Left ventricle myocardium inferior (tissue), 1 donor: ENCODE results near the gene NLRP12. TPM values are rescaled to one million over a fixed set of nuclear protein-coding genes. Genes with fewer than 3 reads are reported as not detected.
"Not testable (repeated sequence)": the region's sequence is repeated elsewhere in the genome, so short reads cannot be mapped to it uniquely, and the experiment has no call there.

ENCODE experiments used
- DNase-seq: peaks from one replicate; pipeline ENCODE4 v3.0.0-alpha.2; 2020
- H3K27ac ChIP-seq: fragments of 200-600 bp; replicated peaks from 2 replicates; pipeline ENCODE4 v1.8.0; 2021
- H3K27me3 ChIP-seq: fragments of 200-600 bp; 2 replicates; pipeline ENCODE4 v1.8.0; 2021; ENCODE audit warnings: low read depth
- H3K36me3 ChIP-seq: fragments of 200-600 bp; 2 replicates; pipeline ENCODE4 v1.8.0; 2021
- H3K4me1 ChIP-seq: fragments of 200-600 bp; 2 replicates; pipeline ENCODE4 v1.8.0; 2021
- H3K4me3 ChIP-seq: fragments of 200-600 bp; 2 replicates; pipeline ENCODE4 v1.8.0; 2021; ENCODE audit warnings: mild to moderate bottlenecking, moderate library complexity
- H3K9me3 ChIP-seq: fragments of 200-600 bp; replicated peaks from 2 replicates; pipeline ENCODE4 v1.8.0; 2021
- CTCF ChIP-seq: fragments of 200-600 bp; IDR thresholded peaks from 2 replicates; pipeline ENCODE4 v1.8.0; 2021; ENCODE audit warnings: antibody characterized with exemption, mild to moderate bottlenecking, borderline replicate concordance
- intact Hi-C: fragments of 100-400 bp; cut with micrococcal nuclease; formaldehyde crosslinking; loops from one replicate; pipeline ENCODE4 v1.11.0; 2022
- total RNA-seq: library from RNA; stranded (reverse); fragmentation: NEBNext Ultra II Directional; extraction: Animal tissue kit (Norgen Biotek cat#: 25700); gene quantifications from one replicate; pipeline ENCODE4 v1.2.1, GENCODE V29; 2021
- donor health status: DM: no; HTN: yes; CAD: no; lungs with severe emphysema.

NLRP12 gene
- total RNA-seq, 1 donor from 2014 or later = 0.22 TPM

GRCh38 chr19:53785196-53785889, 38.8 kb downstream of the NLRP12 start:
- Histone ChIP-seq H3K27ac (no peak overlapping the region), H3K27me3 (peaks cover 20% of the 10 kb centered on the region), H3K4me3 (no peak overlapping the region), H3K4me1 (no peaks in the 10 kb centered on the region), H3K9me3 (no peaks in the 10 kb centered on the region), H3K36me3 (no peaks in the 10 kb centered on the region)
- TF ChIP-seq CTCF = no peak
- DNase-seq = no peak
- intact Hi-C loops = no loop called here

- TF ChIP-seq CTCF = no peak
- Histone ChIP-seq H3K27me3 (peaks cover 8% of the 10 kb centered on the region), H3K4me1 (no peaks in the 10 kb centered on the region), H3K27ac (no peak overlapping the region), H3K4me3 (no peak overlapping the region), H3K36me3 (no peaks in the 10 kb centered on the region), H3K9me3 (no peaks in the 10 kb centered on the region)
- no peak for DNase-seq
- intact Hi-C loops = no loop called here
Observed at GRCh38 chr19:53782698-53783097, 41.4 kb downstream of the NLRP12 start.

- DNase-seq, H3K4me1 ChIP-seq, H3K36me3 ChIP-seq, H3K27ac ChIP-seq, intact Hi-C loops, H3K27me3 ChIP-seq, H3K4me3 ChIP-seq, H3K9me3 ChIP-seq: not testable (repeated sequence)
Observed at GRCh38 chr19:53781332-53781731, 42.8 kb downstream of the NLRP12 start.

GRCh38 chr19:53780506-53780905, 43.6 kb downstream of the NLRP12 start:
- no peaks in the 10 kb centered on the region for H3K9me3 ChIP-seq
- H3K27ac ChIP-seq = no peak overlapping the region
- no peaks in the 10 kb centered on the region for H3K4me1 ChIP-seq
- H3K4me3 ChIP-seq = no peak overlapping the region
- H3K36me3 ChIP-seq = no peaks in the 10 kb centered on the region
- intact Hi-C loops = no loop called here
- no peak for TF ChIP-seq CTCF
- H3K27me3 ChIP-seq = no peaks in the 10 kb centered on the region
- DNase-seq = no peak

GRCh38 chr19:53775524-53775923, 48.6 kb downstream of the NLRP12 start:
- intact Hi-C loops = no loop called here
- Histone ChIP-seq H3K9me3 (no peaks in the 10 kb centered on the region), H3K27me3 (peaks cover 28% of the 10 kb centered on the region), H3K4me3 (no peak overlapping the region), H3K4me1 (no peaks in the 10 kb centered on the region), H3K36me3 (no peaks in the 10 kb centered on the region), H3K27ac (no peak overlapping the region)
- DNase-seq = no peak
- TF ChIP-seq CTCF = no peak

- H3K27me3 ChIP-seq = peaks cover 38% of the 10 kb centered on the region
- intact Hi-C loops, H3K36me3 ChIP-seq, H3K9me3 ChIP-seq, DNase-seq, H3K4me3 ChIP-seq, H3K4me1 ChIP-seq, H3K27ac ChIP-seq: not testable (repeated sequence)
Observed at GRCh38 chr19:53774491-53774890, 49.6 kb downstream of the NLRP12 start.
